Measurements from ENCODE around the gene RGS3. TPM values are rescaled to one million over a fixed set of nuclear protein-coding genes. Genes with fewer than 3 reads are reported as not detected.

RGS3 gene
- total and polyA plus RNA-seq, 2 donors (not counting 3 experiments of a cell fraction or from before 2014, with no cell fraction given), result 356 to 416 TPM

GRCh38 chr9:113495526-113495925 is 32.0 kb downstream of the RGS3 start:
- DNase-seq (ENCODE audit: low read depth, low spot score) (no peak), FAIRE-seq (no peak)
- Histone ChIP-seq H3K9ac (replicated peaks; ENCODE audit: extremely low read depth, insufficient read depth, low read length) (no peak overlapping the region), H3K27ac (ENCODE audit: insufficient read depth, low read depth, low read length) (no peak overlapping the region), H3K9me3 (replicated peaks; ENCODE audit: control insufficient read depth, insufficient read depth, low read length) (no peaks in the 10 kb centered on the region), H3K4me2 (ENCODE audit: insufficient read depth, low read length) (no peak overlapping the region), H2AFZ (ENCODE audit: low read depth, low read length) (no peak overlapping the region), H3K4me3 (replicated peaks in 1 of 3; ENCODE audit: insufficient read depth in 1 of 3, low read depth in 1 of 3, low read length in 3 of 3) (no peak overlapping the region), H3K27me3 (ENCODE audit: control insufficient read depth in 2 of 2, insufficient read depth in 2 of 2, low read length in 2 of 2) (no peaks in the 10 kb centered on the region), H3K9me1 (replicated peaks; ENCODE audit: control insufficient read depth, extremely low read depth, insufficient read depth, low read length) (no peaks in the 10 kb centered on the region), H3K79me2 (ENCODE audit: control insufficient read depth, insufficient read depth, low read length) (peaks cover 2% of the 10 kb centered on the region), H3K36me3 (ENCODE audit: control insufficient read depth in 2 of 2, extremely low read depth in 1 of 2, insufficient read depth in 2 of 2, low read length in 2 of 2) (no peaks in the 10 kb centered on the region), H3K4me1 (ENCODE audit: control insufficient read depth, extremely low read depth, insufficient read depth, low read length) (peaks cover 15% of the 10 kb centered on the region), H4K20me1 (replicated peaks; ENCODE audit: control insufficient read depth, extremely low read depth, insufficient read depth, low read length) (no peaks in the 10 kb centered on the region)
- POLR2A ChIA-PET, result interaction anchor here (0.7 kb wide), 1 partner anchor 11 kb away, joined by 3 read pairs; no protein-coding TSS in a partner anchor
- CTCF ChIA-PET, result interaction anchor here (1.0 to 2.7 kb wide), 7 partner anchors 11 to 94 kb away, joined by 3 to 12 read pairs (median 4); no protein-coding TSS in a partner anchor
- BruUV-seq (replicated peaks), result no TSS peak
- TF ChIP-seq JUN (IDR thresholded peaks at IDR 0.05; ENCODE audit: borderline replicate concordance, insufficient read depth, insufficient read length, low read depth) (no peak), FOS (IDR thresholded peaks at IDR 0.05; ENCODE audit: borderline replicate concordance, insufficient read depth, low read length) (no peak), GATA2 (IDR thresholded peaks at IDR 0.05; ENCODE audit: insufficient read depth, insufficient read length, low read depth, low read length) (no peak), MAX (IDR thresholded peaks at IDR 0.05; ENCODE audit: insufficient read depth, insufficient read length) (no peak), CTCF (IDR thresholded peaks at IDR 0.05; ENCODE audit: extremely low read depth in 1 of 2, insufficient read depth in 1 of 2, low read depth in 1 of 2, low read length in 2 of 2) (no peak), POLR2A (IDR thresholded peaks at IDR 0.05; ENCODE audit: low read depth, low read length) (no peak), EZH2 (IDR thresholded peaks at IDR 0.05; ENCODE audit: borderline replicate concordance, low read depth, low read length, severe bottlenecking) (no peak), MYC (IDR thresholded peaks at IDR 0.05; ENCODE audit: low read depth, low read length) (no peak), POLR2AphosphoS5 (IDR thresholded peaks at IDR 0.05; ENCODE audit: insufficient read depth, low read depth, low read length) (no peak)
- dilution Hi-C loops (cut with MboI; ENCODE audit: extremely low pct_ligation_motif_present, low sequenced_read_pairs) (no loop called here), intact Hi-C loops (cut with micrococcal nuclease) (no loop called here)
